Prostate gland (tissue), 2 donors: ENCODE measurements around the gene MAGEA9.

Source experiments
- POLR2A ChIP-seq: fragments of 450-650 bp; IDR thresholded peaks from one replicate; pipeline ENCODE4 v1.6.1; 2016; ENCODE audit warnings: antibody characterized with exemption, mild to moderate bottlenecking
- POLR2AphosphoS5 ChIP-seq: sonication (generic); formaldehyde crosslinking; IDR thresholded peaks from one replicate; pipeline ENCODE4 v1.6.1; 2017; ENCODE audit warnings: antibody characterized with exemption
- TF ChIP-seq, protein P1 (sequence below), 4 experiments: fragments of 200-600 bp in 2 of 4; fragments of 450-650 bp in 2 of 4; sonication (generic) in 2 of 4; IDR thresholded peaks; 1 replicate in 3 of 4; 2 replicates in 1 of 4; pipeline ENCODE4 v1.5.1; 2016 to 2019; ENCODE audit warnings: antibody characterized with exemption in 4 of 4, mild to moderate bottlenecking in 2 of 4, moderate library complexity in 2 of 4

DNA sequence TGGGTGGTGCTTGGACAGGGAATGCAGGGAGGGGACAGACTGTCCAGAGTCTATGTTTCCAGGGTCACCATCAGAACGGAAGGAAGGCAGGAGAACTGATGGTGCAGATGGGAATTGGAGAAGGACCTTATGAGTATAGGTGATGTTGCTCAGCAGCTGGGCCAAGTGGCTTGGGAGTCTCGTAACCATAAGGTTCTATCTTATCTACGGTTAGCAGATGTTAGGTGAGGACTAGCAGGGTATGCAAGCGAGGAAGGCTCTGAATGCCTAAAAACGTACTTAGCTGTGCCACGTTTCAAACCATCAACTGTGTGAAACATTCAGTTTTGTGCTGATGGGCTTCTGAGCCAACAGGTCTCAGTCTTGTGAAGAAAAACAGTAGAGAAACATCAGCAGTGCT, 22.4 kb downstream of the MAGEA9 start:
- TF ChIP-seq POLR2A, result no peak
- TF ChIP-seq, protein P1, sequence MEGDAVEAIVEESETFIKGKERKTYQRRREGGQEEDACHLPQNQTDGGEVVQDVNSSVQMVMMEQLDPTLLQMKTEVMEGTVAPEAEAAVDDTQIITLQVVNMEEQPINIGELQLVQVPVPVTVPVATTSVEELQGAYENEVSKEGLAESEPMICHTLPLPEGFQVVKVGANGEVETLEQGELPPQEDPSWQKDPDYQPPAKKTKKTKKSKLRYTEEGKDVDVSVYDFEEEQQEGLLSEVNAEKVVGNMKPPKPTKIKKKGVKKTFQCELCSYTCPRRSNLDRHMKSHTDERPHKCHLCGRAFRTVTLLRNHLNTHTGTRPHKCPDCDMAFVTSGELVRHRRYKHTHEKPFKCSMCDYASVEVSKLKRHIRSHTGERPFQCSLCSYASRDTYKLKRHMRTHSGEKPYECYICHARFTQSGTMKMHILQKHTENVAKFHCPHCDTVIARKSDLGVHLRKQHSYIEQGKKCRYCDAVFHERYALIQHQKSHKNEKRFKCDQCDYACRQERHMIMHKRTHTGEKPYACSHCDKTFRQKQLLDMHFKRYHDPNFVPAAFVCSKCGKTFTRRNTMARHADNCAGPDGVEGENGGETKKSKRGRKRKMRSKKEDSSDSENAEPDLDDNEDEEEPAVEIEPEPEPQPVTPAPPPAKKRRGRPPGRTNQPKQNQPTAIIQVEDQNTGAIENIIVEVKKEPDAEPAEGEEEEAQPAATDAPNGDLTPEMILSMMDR (IDR thresholded peaks at IDR 0.05), result no peak
- TF ChIP-seq POLR2AphosphoS5, result no peak
